Gastroesophageal sphincter (tissue), 2 donors: ENCODE measurements around the gene HS6ST3.

ENCODE experiments used
- POLR2A ChIP-seq, 2 donors: fragments of 450-650 bp; IDR thresholded peaks; one replicate each; pipeline ENCODE4 v1.6.1; 2017; ENCODE audit warnings: antibody characterized with exemption in 2 of 2, mild to moderate bottlenecking in 2 of 2, moderate library complexity in 1 of 2
- POLR2AphosphoS5 ChIP-seq: sonication (generic); formaldehyde crosslinking; IDR thresholded peaks from one replicate; pipeline ENCODE4 v1.6.1; 2017; ENCODE audit warnings: antibody characterized with exemption

DNA sequence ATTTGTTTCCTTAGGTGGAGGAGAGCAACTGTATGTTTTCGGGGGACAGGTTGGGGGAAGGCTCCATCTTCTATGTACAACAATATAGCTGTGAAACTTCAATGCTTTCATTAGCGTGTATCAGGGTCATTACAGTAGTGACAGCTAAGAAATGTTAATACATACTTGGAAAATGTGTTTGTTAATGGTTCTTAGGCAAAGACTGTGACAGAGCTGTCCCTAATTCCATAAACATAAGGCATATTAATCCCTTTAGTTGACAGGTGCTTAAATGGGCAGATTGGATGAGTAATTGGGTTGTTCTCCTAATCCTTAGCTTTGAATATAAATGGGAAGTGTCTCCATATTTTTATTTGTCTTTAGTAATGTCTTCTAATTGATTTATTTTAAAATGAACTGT is 313.7 kb downstream of the HS6ST3 start:
- TF ChIP-seq POLR2A (IDR thresholded peaks at IDR 0.05) (no peak), POLR2AphosphoS5 (no peak)
